ENCODE measurements around the gene TRPM3. TPM values are rescaled to one million over a fixed set of nuclear protein-coding genes. Genes with fewer than 3 reads are reported as not detected.

The TRPM3 gene
- total and polyA plus RNA-seq, 10 donors = 0.02 to 6.7 (median 1.6) TPM

- no peak for DNase-seq
- intact Hi-C loops (cut with DNase I; ENCODE audit: low total_unique reads) = no loop called here
- H3K4me3 ChIP-seq = no peak overlapping the region
- H3K4me1 ChIP-seq = no peaks in the 10 kb centered on the region
- 88 to 95% (median 93%) methylated on average over 5 of the region's 5 CpGs for WGBS, 5 donors
- TF ChIP-seq POLR2AphosphoS5 (IDR thresholded peaks at IDR 0.05) (no peak), CTCF (IDR thresholded peaks at IDR 0.05 in 8 of 11, conservative IDR thresholded peaks at IDR 0.05 in 3 of 11) (no peak), POLR2A (IDR thresholded peaks at IDR 0.05) (no peak)
- H3K9me3 ChIP-seq = no peaks in the 10 kb centered on the region
- H3K27ac ChIP-seq = no peak overlapping the region
- no peaks in the 10 kb centered on the region for H3K27me3 ChIP-seq (replicated peaks in 1 of 7)
- no peaks in the 10 kb centered on the region for H3K36me3 ChIP-seq
Observed at GRCh38 chr9:70530716-70531115, 590.7 kb downstream of the TRPM3 start.

- Histone ChIP-seq H3K9me3 (peaks cover 0 to 6% (median 5%) of the 10 kb centered on the region in 8 donors), H3K27ac (no peak overlapping the region), H3K4me3 (no peak overlapping the region), H3K36me3 (no peaks in the 10 kb centered on the region), H3K4me1 (no peaks in the 10 kb centered on the region), H3K27me3 (replicated peaks in 1 of 7) (no peaks in the 10 kb centered on the region)
- TF ChIP-seq CTCF (IDR thresholded peaks at IDR 0.05 in 8 of 11, conservative IDR thresholded peaks at IDR 0.05 in 3 of 11) (no peak), POLR2AphosphoS5 (IDR thresholded peaks at IDR 0.05) (no peak), POLR2A (IDR thresholded peaks at IDR 0.05) (no peak)
- intact Hi-C loops (cut with DNase I; ENCODE audit: low total_unique reads) = no loop called here
- WGBS, 5 donors = 91 to 96% (median 94%) methylated on average over 7 of the region's 7 CpGs
- no peak for DNase-seq
Observed at GRCh38 chr9:70529833-70530232, 591.6 kb downstream of the TRPM3 start.

GRCh38 chr9:70529377-70529776 is 592.0 kb downstream of the TRPM3 start:
- Histone ChIP-seq H3K27ac (no peak overlapping the region), H3K9me3 (peaks cover 0 to 11% (median 8%) of the 10 kb centered on the region in 8 donors), H3K4me1 (no peaks in the 10 kb centered on the region), H3K36me3 (no peaks in the 10 kb centered on the region), H3K27me3 (replicated peaks in 1 of 7) (no peaks in the 10 kb centered on the region), H3K4me3 (no peak overlapping the region)
- no peak for DNase-seq
- intact Hi-C loops (cut with DNase I; ENCODE audit: low total_unique reads) = no loop called here
- WGBS, 5 donors = 85 to 91% (median 87%) methylated on average over 6 of the region's 6 CpGs
- TF ChIP-seq POLR2A (IDR thresholded peaks at IDR 0.05) = no peak
- TF ChIP-seq POLR2AphosphoS5 (IDR thresholded peaks at IDR 0.05) = no peak

- H3K27ac ChIP-seq = no peak overlapping the region
- WGBS, 5 donors = 91 to 97% (median 93%) methylated on average over 2 of the region's 2 CpGs
- no peak overlapping the region for H3K4me3 ChIP-seq
- H3K27me3 ChIP-seq (replicated peaks in 1 of 7) = no peaks in the 10 kb centered on the region
- intact Hi-C loops (cut with DNase I; ENCODE audit: low total_unique reads) = no loop called here
- no peaks in the 10 kb centered on the region for H3K4me1 ChIP-seq
- TF ChIP-seq CTCF (IDR thresholded peaks at IDR 0.05 in 8 of 11, conservative IDR thresholded peaks at IDR 0.05 in 3 of 11) = no peak
- no peak for TF ChIP-seq POLR2AphosphoS5 (IDR thresholded peaks at IDR 0.05)
- no peaks in the 10 kb centered on the region for H3K36me3 ChIP-seq
- peaks cover 0 to 23% (median 19%) of the 10 kb centered on the region in 8 donors for H3K9me3 ChIP-seq
- DNase-seq = no peak
Observed at GRCh38 chr9:70526902-70527301, 594.5 kb downstream of the TRPM3 start.

GRCh38 chr9:70525519-70525918 is 595.9 kb downstream of the TRPM3 start:
- Histone ChIP-seq H3K27me3 (replicated peaks in 1 of 7) (no peaks in the 10 kb centered on the region), H3K4me1 (no peaks in the 10 kb centered on the region), H3K36me3 (no peaks in the 10 kb centered on the region), H3K4me3 (no peak overlapping the region), H3K27ac (no peak overlapping the region), H3K9me3 (peaks cover 0 to 23% (median 19%) of the 10 kb centered on the region in 8 donors)
- intact Hi-C loops (cut with DNase I; ENCODE audit: low total_unique reads) = no loop called here
- DNase-seq = no peak
- TF ChIP-seq POLR2A (IDR thresholded peaks at IDR 0.05) (no peak), CTCF (IDR thresholded peaks at IDR 0.05 in 8 of 11, conservative IDR thresholded peaks at IDR 0.05 in 3 of 11) (no peak), POLR2AphosphoS5 (IDR thresholded peaks at IDR 0.05) (no peak)
- 76 to 90% (median 84%) methylated on average over 1 of the region's 1 CpG for WGBS, 5 donors

Data from spleen (tissue), 11 donors.